GM21360 (cell line): ENCODE data around the gene AJUBA.
"Not testable (repeated sequence)": the region's sequence is repeated elsewhere in the genome, so short reads cannot be mapped to it uniquely, and the experiment has no call there.

Source experiments
- ATAC-seq: cut with Tn5 transposase; IDR thresholded peaks from one replicate; pipeline ENCODE4 v1.9.1; 2021; ENCODE audit warnings: mild to moderate bottlenecking, moderate library complexity; ENCODE audit not compliant: unreplicated experiment

The AJUBA gene

DNA sequence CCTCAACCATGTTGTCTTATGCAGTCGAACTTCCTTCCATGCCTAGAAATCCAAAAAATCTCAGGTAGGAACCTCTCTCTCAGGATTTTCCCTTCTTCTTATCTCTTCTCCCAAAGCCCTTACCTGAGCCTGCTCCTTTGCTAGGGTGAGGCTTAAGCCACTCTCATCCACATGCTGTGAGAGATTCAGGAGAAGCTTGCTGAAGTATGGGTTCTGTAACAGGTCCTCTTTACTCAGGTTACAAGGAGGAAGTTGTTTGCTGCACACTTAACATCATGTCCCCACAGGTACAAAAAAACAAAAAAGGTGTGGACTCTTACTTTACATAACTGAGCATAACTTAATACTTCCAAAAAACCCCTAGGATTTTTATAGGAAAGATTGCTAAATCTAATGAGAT lies 29.9 kb downstream of the AJUBA start:
- no peak for ATAC-seq

- ATAC-seq, result not testable (repeated sequence)
Measured at GRCh38 chr14:22951795-22952194, 30.6 kb downstream of the AJUBA start.

DNA sequence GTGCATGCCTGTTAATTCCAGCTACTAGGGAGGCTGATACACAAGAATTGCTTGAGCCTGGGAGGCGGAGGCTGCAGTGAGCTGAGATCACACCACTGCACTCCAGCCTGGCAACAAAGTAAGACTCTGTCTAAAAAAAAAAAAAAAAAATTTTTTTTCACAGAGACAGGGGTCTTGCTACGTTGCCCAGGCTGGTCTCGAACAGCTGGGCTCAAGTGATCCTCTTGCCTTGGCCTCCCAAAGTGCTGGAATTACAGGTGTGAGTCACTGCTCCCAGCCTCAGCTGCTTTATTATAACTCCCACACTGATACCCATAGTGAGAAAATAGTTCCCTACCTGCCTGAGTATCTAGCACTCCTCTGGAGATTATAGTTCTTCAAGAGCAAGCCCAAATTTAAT lies 36.7 kb downstream of the AJUBA start:
- no peak for ATAC-seq

DNA sequence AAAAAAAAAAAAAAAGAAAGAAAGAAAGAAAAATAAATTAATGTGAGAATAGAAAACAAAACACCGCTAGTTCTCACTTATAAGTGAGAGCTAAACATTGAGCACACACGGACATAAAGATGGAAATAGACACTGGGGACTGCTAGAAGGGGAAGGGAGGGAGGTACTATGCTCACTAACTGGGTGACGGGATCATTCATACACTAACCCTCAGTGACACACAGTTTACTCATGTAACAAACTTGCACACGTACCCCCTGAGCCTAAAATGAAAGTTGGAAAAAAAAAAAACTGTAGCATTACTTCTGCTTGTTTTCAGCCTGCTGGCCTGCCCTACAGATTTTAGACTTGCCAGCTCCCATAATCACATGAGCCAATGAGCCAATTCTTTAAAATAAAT lies 42.7 kb downstream of the AJUBA start:
- ATAC-seq, result no peak

DNA sequence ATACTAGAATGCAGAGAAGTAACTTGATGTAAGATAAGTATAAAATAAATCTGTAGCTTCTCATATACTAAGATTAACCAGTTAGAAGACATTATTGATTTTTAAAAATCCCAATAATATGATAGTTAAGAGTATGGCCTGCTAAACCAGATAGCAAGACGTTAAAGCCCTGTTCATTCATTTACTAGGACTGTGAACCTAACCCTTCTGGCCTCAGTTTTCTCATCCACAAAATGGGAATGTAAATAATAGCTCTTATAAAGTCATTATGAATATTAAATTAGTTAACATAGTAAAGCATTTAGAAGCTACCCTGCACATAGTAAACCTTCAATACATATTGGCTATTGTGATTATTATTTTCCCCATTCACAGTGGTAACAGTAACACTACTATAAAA lies 47.2 kb downstream of the AJUBA start:
- ATAC-seq, result no peak

DNA sequence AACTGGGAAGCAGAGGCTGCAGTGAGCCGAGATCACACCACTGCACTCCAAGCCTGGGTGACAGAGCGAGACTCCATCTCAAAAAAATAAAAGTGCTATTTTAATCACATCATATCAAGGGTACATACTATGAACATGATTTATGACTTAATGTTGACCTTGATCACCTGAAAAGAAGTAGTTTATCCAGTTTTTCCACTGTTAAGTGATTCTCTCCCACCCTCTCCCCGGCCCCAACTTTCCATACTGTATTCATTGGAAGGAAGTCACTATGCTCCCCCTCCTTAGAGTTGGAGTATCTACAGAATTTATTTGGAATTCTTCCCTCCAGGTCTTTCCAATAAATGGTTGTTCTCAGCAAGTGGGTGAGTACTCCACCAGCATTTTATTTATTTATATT lies 50.2 kb downstream of the AJUBA start:
- no peak for ATAC-seq

GRCh38 chr14:22929961-22930364 lies 52.4 kb downstream of the AJUBA start:
- no peak for ATAC-seq

DNA sequence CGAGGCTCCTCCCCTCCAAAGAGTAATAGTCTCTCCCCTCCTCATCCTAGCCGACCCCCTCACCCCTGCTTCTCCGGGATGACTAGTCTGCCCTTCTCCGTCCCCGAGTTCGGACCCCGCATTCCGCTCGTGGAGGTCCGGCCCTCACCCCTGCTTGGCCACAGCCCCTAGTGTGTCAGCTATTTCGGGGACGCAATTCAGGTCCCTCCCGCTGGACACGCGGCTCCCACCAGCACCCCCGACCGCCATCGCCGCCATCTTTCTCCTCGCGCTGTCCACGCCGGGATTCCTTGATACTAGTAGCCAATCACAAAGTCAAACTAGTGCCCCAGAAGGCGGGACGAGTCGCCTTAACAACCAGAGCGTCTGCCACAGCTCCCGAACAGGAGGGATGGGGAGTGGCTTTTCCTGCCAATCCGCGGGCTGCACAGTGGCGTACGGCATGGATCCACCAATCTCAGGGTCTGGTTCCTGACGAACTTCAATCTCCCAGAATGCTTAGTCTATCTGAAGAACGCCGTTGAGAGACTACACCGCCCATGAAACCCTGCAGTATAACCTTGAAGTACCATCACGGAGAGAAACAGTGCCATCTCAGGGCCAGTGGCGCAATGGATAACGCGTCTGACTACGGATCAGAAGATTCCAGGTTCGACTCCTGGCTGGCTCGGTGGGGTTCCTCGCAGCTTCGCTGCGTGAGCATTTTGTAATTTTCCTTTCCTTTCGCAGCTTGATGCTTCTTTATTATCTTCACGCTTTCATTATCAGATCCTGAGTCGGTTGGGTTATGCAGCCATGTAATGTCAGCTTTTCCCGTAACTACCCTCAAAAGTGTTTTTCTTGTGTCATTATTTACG lies 53.0 kb downstream of the AJUBA start, which contains the start of gene PRMT5:
TSS of gene PRMT5 (minus strand) at position 273 of the 857 bp plus-strand sequence. CDS start at position 258, 15 bp downstream.
- peak; percentile 82 for ATAC-seq

- ATAC-seq, result no peak
Measured at GRCh38 chr14:22928237-22929103, 53.9 kb downstream of the AJUBA start.

- no peak for ATAC-seq
Measured at GRCh38 chr14:22926316-22926715, 56.0 kb downstream of the AJUBA start.

DNA sequence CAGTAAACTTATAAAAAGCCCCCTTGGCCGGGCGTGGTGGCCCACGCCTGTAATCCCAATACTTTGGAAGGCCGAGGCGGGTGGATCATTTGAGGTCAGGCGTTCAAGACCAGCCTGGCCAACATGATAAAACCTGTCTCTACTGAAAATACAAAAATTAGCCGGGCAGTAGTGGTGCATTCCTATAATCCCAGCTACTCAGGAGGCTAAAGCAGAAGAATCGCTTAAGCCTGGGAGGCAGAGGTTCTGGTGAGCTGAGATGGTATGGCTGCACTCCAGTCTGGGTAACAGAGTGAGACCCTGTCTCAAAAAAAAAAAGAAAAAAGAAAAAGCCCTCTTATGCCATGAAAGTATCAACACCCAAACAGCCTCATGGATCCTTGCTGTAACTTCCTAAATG lies 56.8 kb downstream of the AJUBA start:
- ATAC-seq, result no peak

GRCh38 chr14:22923746-22924145 lies 58.6 kb downstream of the AJUBA start:
- no peak for ATAC-seq

DNA sequence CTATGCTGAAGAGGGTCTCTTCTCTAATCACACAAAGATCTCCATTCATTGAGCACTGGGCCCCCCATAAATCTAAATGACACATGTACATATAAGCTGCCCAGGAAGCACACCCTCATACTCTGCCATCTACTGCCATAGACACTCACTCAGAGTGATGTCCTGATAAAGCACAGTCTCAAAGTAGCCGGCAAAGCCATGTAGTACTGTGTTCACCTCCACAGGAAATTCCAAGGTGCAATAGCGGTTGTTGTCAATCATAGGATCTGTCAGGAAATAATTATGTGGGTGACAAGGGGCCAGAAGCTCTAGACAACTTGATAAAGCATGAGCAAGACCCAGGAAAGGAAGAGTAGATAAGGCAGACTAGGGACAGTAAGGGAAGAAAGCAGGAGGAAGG lies 60.1 kb downstream of the AJUBA start:
- no peak for ATAC-seq
